ENCODE results near the gene TRPM3.

DNA sequence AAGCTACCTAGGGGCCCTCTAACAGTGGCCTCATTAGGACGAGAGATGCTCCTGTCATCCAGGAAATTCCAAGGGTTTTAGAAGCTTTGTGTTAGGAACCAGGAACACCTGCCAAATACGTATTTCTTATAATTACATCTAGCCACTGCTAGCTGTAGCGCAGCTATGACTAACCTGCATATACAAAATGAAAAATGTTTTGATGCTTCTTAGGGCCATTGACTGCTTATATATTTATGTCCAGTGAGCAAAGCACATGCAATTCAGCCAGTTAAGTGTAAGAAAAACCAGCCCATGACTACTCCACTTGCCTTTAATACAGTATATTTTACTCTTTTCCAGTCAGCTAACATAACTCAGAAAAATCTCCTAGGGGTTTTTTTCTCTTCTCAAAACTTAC is 143.3 kb downstream of the TRPM3 start:
- TF ChIP-seq POLR2A (IDR thresholded peaks at IDR 0.05) = no peak
- TF ChIP-seq CTCF (IDR thresholded peaks at IDR 0.05) = no peak
